ENCODE data around the gene FNBP1.

GRCh38 chr9:129880654-129881546 lies 162.1 kb downstream of the FNBP1 start:
- TF ChIP-seq CTCF (IDR thresholded peaks at IDR 0.05) (no peak), POLR2A (IDR thresholded peaks at IDR 0.05) (no peak)

Measured in body of pancreas (tissue), 4 donors.